Measurements from ENCODE around the gene TTC23.

GRCh38 chr15:99105514-99106341, 143.7 kb downstream of the TTC23 start:
- no peak for TF ChIP-seq POLR2A (IDR thresholded peaks at IDR 0.05)
- TF ChIP-seq CTCF (IDR thresholded peaks at IDR 0.05): no peak

Data from thyroid gland (tissue), 4 donors.